Mucosa of rectum (tissue), 2 donors: ENCODE measurements around the gene LNP1.
"Not testable (repeated sequence)": the region's sequence is repeated elsewhere in the genome, so short reads cannot be mapped to it uniquely, and the experiment has no call there.

ENCODE experiments used
- H3K27ac ChIP-seq, 2 donors: one replicate each; pipeline ENCODE4 v1.7.0; 2013; ENCODE audit warnings: inconsistent platforms in 2 of 2, low read depth in 2 of 2, low read length in 2 of 2
- H3K27me3 ChIP-seq, 2 donors: one replicate each; pipeline ENCODE4 v1.7.0; 2013; ENCODE audit warnings: low read length in 2 of 2; ENCODE audit not compliant: control insufficient read depth in 2 of 2, insufficient read depth in 2 of 2
- H3K36me3 ChIP-seq, 2 donors: one replicate each; pipeline ENCODE4 v1.7.0; 2013; ENCODE audit warnings: low read length in 2 of 2; ENCODE audit not compliant: control insufficient read depth in 2 of 2, insufficient read depth in 2 of 2
- H3K4me1 ChIP-seq, 2 donors: one replicate each; pipeline ENCODE4 v1.7.0; 2013; ENCODE audit warnings: low read length in 2 of 2, mild to moderate bottlenecking in 1 of 2; ENCODE audit not compliant: control insufficient read depth in 2 of 2, insufficient read depth in 2 of 2
- H3K4me3 ChIP-seq, 2 donors: one replicate each; pipeline ENCODE4 v1.7.0; 2013; ENCODE audit warnings: low read length in 2 of 2
- H3K9ac ChIP-seq, 2 donors: one replicate each; pipeline ENCODE4 v1.7.0; 2013; ENCODE audit warnings: low read length in 2 of 2, low read depth in 1 of 2, mild to moderate bottlenecking in 1 of 2
- H3K9me3 ChIP-seq, 2 donors: one replicate each; pipeline ENCODE4 v1.7.0; 2013; ENCODE audit warnings: low read length in 2 of 2; ENCODE audit not compliant: control insufficient read depth in 2 of 2
- donor health status: healthy.
- donor health status: Normal muscosa, but diverticular disease.

LNP1 gene

GRCh38 chr3:100400780-100401673 is at the start of gene LNP1, which contains the start of gene TOMM70:
TSS of gene LNP1 (plus strand) at chr3:100401539. CDS start at chr3:100429730, 28,191 bp downstream.
TSS of gene TOMM70 (minus strand) at chr3:100401089. CDS start at chr3:100400949, 140 bp downstream.
- Histone ChIP-seq H3K27me3 (no peaks in the 10 kb centered on the region), H3K9me3 (no peaks in the 10 kb centered on the region), H3K4me3 (peak within 1 kb of the TSS; percentile 100), H3K36me3 (no peaks in the 10 kb centered on the region), H3K9ac (peak within 1 kb of the TSS; percentile 89 to 94), H3K27ac (peak within 1 kb of the TSS; percentile 91 to 92), H3K4me1 (peaks cover 15 to 20% of the 10 kb centered on the region in 2 donors)

GRCh38 chr3:100351770-100352169 is 49.6 kb upstream of the LNP1 start:
- not testable (repeated sequence) for H3K9me3 ChIP-seq, H3K4me1 ChIP-seq, H3K4me3 ChIP-seq, H3K27ac ChIP-seq, H3K9ac ChIP-seq, H3K27me3 ChIP-seq
- H3K36me3 ChIP-seq: peaks cover 41 to 50% of the 10 kb centered on the region in 2 donors

- no peak overlapping the region for H3K27ac ChIP-seq
- no peak overlapping the region for H3K4me3 ChIP-seq
- H3K36me3 ChIP-seq: peaks cover 40 to 45% of the 10 kb centered on the region in 2 donors
- no peaks in the 10 kb centered on the region for H3K4me1 ChIP-seq
- no peaks in the 10 kb centered on the region for H3K9me3 ChIP-seq
- H3K9ac ChIP-seq: no peak overlapping the region
- H3K27me3 ChIP-seq: no peaks in the 10 kb centered on the region
These were observed 48.8 kb upstream of the LNP1 start for GRCh38 chr3:100352296-100353231.

GRCh38 chr3:100354850-100355249 is 46.5 kb upstream of the LNP1 start:
- Histone ChIP-seq H3K4me3 (no peak overlapping the region), H3K9me3 (no peaks in the 10 kb centered on the region), H3K9ac (no peak overlapping the region), H3K36me3 (peaks cover 32 to 37% of the 10 kb centered on the region in 2 donors), H3K4me1 (no peaks in the 10 kb centered on the region), H3K27ac (no peak overlapping the region), H3K27me3 (no peaks in the 10 kb centered on the region)

GRCh38 chr3:100358413-100358812 is 42.9 kb upstream of the LNP1 start:
- Histone ChIP-seq H3K27ac (no peak overlapping the region), H3K9ac (no peak overlapping the region), H3K9me3 (peaks cover 0 to 4% of the 10 kb centered on the region in 2 donors), H3K4me1 (no peaks in the 10 kb centered on the region), H3K27me3 (no peaks in the 10 kb centered on the region), H3K36me3 (peaks cover 30 to 33% of the 10 kb centered on the region in 2 donors), H3K4me3 (no peak overlapping the region)

- Histone ChIP-seq H3K9me3 (peaks cover 0 to 4% of the 10 kb centered on the region in 2 donors), H3K4me1 (no peaks in the 10 kb centered on the region), H3K4me3 (no peak overlapping the region), H3K27me3 (no peaks in the 10 kb centered on the region), H3K9ac (no peak overlapping the region), H3K36me3 (peaks cover 28 to 30% of the 10 kb centered on the region in 2 donors), H3K27ac (no peak overlapping the region)
These were observed 42.3 kb upstream of the LNP1 start for GRCh38 chr3:100359035-100359434.

GRCh38 chr3:100360757-100361496 is 40.4 kb upstream of the LNP1 start:
- peaks cover 29 to 31% of the 10 kb centered on the region in 2 donors for H3K36me3 ChIP-seq
- H3K4me3 ChIP-seq: no peak overlapping the region
- peaks cover 0 to 4% of the 10 kb centered on the region in 2 donors for H3K9me3 ChIP-seq

GRCh38 chr3:100361897-100362296 is 39.4 kb upstream of the LNP1 start:
- H3K9ac ChIP-seq: no peak overlapping the region
- peaks cover 0 to 4% of the 10 kb centered on the region in 2 donors for H3K9me3 ChIP-seq
- H3K27ac ChIP-seq: no peak overlapping the region
- H3K4me3 ChIP-seq: no peak overlapping the region
- H3K4me1 ChIP-seq: no peaks in the 10 kb centered on the region
- no peaks in the 10 kb centered on the region for H3K27me3 ChIP-seq
- H3K36me3 ChIP-seq: peaks cover 33% of the 10 kb centered on the region in 2 donors

More at GRCh38 chr3:100360757-100361496, 40.4 kb upstream of the LNP1 start:
- no peaks in the 10 kb centered on the region for H3K4me1 ChIP-seq
- H3K9ac ChIP-seq: no peak overlapping the region
- no peaks in the 10 kb centered on the region for H3K27me3 ChIP-seq
- no peak overlapping the region for H3K27ac ChIP-seq

GRCh38 chr3:100364421-100364820 is 36.9 kb upstream of the LNP1 start:
- Histone ChIP-seq H3K9ac (no peak overlapping the region), H3K4me3 (no peak overlapping the region), H3K27ac (no peak overlapping the region), H3K9me3 (peaks cover 0 to 4% of the 10 kb centered on the region in 2 donors), H3K36me3 (peaks cover 44 to 46% of the 10 kb centered on the region in 2 donors), H3K4me1 (no peaks in the 10 kb centered on the region), H3K27me3 (no peaks in the 10 kb centered on the region)
